Pericardium fibroblast (primary cell): ENCODE results near the gene LUC7L2. TPM values are rescaled to one million over a fixed set of nuclear protein-coding genes. Genes with fewer than 3 reads are reported as not detected.

Experiments used
- total RNA-seq: library from RNA; depleted of rRNA; stranded (reverse); fragments of >200 nt; gene quantifications from 2 replicates; pipeline ENCODE4 v1.2.3, GENCODE V29; 2015

Gene LUC7L2, protein sequence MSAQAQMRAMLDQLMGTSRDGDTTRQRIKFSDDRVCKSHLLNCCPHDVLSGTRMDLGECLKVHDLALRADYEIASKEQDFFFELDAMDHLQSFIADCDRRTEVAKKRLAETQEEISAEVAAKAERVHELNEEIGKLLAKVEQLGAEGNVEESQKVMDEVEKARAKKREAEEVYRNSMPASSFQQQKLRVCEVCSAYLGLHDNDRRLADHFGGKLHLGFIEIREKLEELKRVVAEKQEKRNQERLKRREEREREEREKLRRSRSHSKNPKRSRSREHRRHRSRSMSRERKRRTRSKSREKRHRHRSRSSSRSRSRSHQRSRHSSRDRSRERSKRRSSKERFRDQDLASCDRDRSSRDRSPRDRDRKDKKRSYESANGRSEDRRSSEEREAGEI
- total RNA-seq, result 27.4 and 29.2 TPM in 2 replicates

GRCh38 chr7:139359366-139360209 is at the start of gene LUC7L2:
Gene LUC7L2 (plus strand): TSS chr7:139359894. CDS start chr7:139360262, 368 bp downstream.

DNA sequence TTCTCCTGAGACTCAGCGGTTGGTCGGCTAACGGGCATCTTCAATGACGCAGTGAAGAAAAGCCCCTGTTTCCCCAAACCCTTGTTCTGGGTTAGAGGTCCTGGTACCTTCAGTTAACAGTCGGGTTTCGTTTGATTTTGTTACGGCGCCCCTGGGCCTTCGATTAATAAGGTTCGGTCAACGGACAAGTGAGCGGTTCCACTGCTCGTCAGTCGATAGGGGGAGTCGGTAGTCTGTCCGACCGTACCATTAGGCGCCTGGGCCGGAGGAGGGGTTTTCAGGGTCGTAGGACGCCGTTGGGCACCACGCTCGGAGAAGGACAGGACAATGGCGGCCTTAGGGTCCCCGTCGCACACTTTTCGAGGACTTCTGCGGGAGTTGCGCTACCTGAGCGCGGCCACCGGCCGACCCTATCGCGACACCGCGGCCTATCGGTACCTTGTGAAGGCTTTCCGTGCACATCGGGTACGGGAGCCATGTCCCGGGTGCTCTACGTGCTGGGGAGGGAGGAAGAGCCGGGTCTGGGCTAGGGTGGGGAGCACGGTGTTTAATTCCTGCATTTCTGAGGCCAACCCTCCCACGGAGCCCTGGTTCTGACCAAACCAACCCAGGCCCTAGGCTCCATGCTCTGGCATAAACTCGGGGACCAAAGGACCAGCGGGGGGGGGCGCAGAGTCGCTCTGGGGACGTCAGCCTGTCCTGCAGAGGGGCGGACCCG is 18.5 kb upstream of the LUC7L2 start, which contains the start of gene FMC1:
TSS of gene FMC1 (plus strand) at position 280 of the 718 bp plus-strand sequence. CDS start at position 328, 48 bp downstream.

Other genes with a start within 250 kb of the LUC7L2 start
- gene UBN2, start 128.7 kb upstream of the LUC7L2 start, total RNA-seq, result 2.8 and 3.6 TPM in 2 replicates
- gene FMC1, start 18.6 kb upstream of the LUC7L2 start, total RNA-seq, result 6.3 and 10.8 TPM in 2 replicates
- not detected in 2 replicates for gene KLRG2, start 123.8 kb downstream of the LUC7L2 start, total RNA-seq
- not detected in 2 replicates for gene CLEC2L, start 163.8 kb downstream of the LUC7L2 start, total RNA-seq